Peyer's patch (tissue), 4 donors: ENCODE results near the gene DNER. TPM values are rescaled to one million over a fixed set of nuclear protein-coding genes. Genes with fewer than 3 reads are reported as not detected.

ENCODE experiments used
- DNase-seq, 3 donors: peaks; one replicate each; pipeline ENCODE4 v3.0.0-alpha.2; 2017 to 2019
- H3K27ac ChIP-seq, 4 donors: fragments of 200-600 bp; sonication (generic); one replicate each; pipeline ENCODE4 v1.5.1; 2016 to 2019
- H3K27me3 ChIP-seq, 2 donors: fragments of 200-600 bp; sonication (generic); one replicate each; pipeline ENCODE4 v1.5.1; 2019
- H3K36me3 ChIP-seq, 3 donors: fragments of 200-600 bp; sonication (generic); one replicate each; pipeline ENCODE4 v1.5.1; 2016 to 2019
- H3K4me1 ChIP-seq, 4 donors: fragments of 200-600 bp; sonication (generic); one replicate each; pipeline ENCODE4 v1.5.1; 2016 to 2019
- H3K4me3 ChIP-seq, 4 donors: fragments of 200-600 bp; sonication (generic); 1 replicate in 3 of 4; 2 replicates in 1 of 4; pipeline ENCODE4 v1.5.1; 2016 to 2019; ENCODE audit warnings: mild to moderate bottlenecking in 1 of 4
- H3K9me3 ChIP-seq, 4 donors: fragments of 200-600 bp; sonication (generic); one replicate each; pipeline ENCODE4 v1.5.1; 2016 to 2019; ENCODE audit warnings: mild to moderate bottlenecking in 1 of 4
- POLR2A ChIP-seq, 2 donors: fragments of 450-650 bp; IDR thresholded peaks; one replicate each; pipeline ENCODE4 v1.5.1; 2017; ENCODE audit warnings: antibody characterized with exemption in 2 of 2, mild to moderate bottlenecking in 2 of 2, moderate library complexity in 2 of 2
- total RNA-seq, 4 donors: library from RNA; depleted of rRNA; stranded (reverse); fragments of >200 nt; gene quantifications; one replicate each; pipeline ENCODE4 v1.1.0, GENCODE V29; 2016
- TF ChIP-seq, protein P1 (sequence below), 6 experiments: fragments of 450-650 bp in 4 of 6; fragments of 200-600 bp in 2 of 6; sonication (generic) in 1 of 6; IDR thresholded peaks; one replicate each; pipeline ENCODE4 v1.5.1; 2017 to 2019; ENCODE audit warnings: antibody characterized with exemption in 6 of 6, mild to moderate bottlenecking in 3 of 6, moderate library complexity in 1 of 6

DNER gene
- total RNA-seq, 4 donors from 2014 or later, result 0.35 to 2.5 (median 1.3) TPM; not detected in 1

DNA sequence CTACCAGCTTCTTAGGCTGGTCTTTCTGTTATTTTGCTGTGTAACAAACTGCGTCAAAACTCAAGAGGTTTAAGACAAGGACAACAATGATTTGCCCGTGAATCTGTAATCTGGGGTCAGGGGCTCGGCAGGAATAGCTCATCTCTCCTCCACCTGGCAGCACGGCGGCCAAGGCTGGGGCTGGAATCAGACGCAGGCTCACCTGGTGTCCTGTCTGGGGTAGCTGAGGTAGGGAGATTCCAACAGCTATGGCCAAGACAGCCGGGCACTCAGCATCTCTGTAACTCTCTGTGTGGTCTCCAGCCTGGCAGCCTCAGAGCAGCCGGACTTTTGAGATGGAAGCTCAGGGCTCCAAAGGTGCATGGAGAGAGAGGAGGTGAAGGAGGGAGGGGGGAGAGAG is 42.3 kb downstream of the DNER start:
- Histone ChIP-seq H3K27me3 (no peaks in the 10 kb centered on the region), H3K4me1 (no peaks in the 10 kb centered on the region), H3K27ac (no peak overlapping the region), H3K36me3 (no peaks in the 10 kb centered on the region), H3K9me3 (no peaks in the 10 kb centered on the region), H3K4me3 (no peak overlapping the region)
- TF ChIP-seq POLR2A (IDR thresholded peaks at IDR 0.05), result no peak
- TF ChIP-seq, protein P1, sequence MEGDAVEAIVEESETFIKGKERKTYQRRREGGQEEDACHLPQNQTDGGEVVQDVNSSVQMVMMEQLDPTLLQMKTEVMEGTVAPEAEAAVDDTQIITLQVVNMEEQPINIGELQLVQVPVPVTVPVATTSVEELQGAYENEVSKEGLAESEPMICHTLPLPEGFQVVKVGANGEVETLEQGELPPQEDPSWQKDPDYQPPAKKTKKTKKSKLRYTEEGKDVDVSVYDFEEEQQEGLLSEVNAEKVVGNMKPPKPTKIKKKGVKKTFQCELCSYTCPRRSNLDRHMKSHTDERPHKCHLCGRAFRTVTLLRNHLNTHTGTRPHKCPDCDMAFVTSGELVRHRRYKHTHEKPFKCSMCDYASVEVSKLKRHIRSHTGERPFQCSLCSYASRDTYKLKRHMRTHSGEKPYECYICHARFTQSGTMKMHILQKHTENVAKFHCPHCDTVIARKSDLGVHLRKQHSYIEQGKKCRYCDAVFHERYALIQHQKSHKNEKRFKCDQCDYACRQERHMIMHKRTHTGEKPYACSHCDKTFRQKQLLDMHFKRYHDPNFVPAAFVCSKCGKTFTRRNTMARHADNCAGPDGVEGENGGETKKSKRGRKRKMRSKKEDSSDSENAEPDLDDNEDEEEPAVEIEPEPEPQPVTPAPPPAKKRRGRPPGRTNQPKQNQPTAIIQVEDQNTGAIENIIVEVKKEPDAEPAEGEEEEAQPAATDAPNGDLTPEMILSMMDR (IDR thresholded peaks at IDR 0.05), result no peak
- DNase-seq, result no peak

DNA sequence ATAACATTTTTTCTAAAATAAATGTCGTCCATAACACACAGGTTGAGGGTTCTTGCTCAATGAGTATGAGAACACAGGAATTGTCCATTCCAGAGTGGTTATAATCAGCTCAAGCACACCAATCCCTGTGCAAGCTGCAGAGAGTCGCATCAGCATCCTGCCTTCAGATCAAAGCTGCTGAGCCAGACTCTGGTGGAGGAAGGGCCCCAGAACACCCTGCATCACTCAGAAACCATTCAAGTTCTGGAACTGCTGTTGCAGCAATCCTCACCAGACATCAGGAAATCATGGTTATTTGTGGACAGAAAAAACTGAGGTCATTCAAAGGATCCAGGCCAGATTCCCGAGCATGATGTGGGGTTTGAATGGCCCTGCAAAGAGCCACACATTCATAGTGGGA is 44.5 kb downstream of the DNER start:
- H3K9me3 ChIP-seq, result no peaks in the 10 kb centered on the region
- TF ChIP-seq POLR2A (IDR thresholded peaks at IDR 0.05), result no peak
- TF ChIP-seq, protein P1 (IDR thresholded peaks at IDR 0.05), result no peak
- no peak overlapping the region for H3K4me3 ChIP-seq
- no peaks in the 10 kb centered on the region for H3K36me3 ChIP-seq
- no peaks in the 10 kb centered on the region for H3K4me1 ChIP-seq
- H3K27me3 ChIP-seq, result no peaks in the 10 kb centered on the region
- no peak for DNase-seq
- H3K27ac ChIP-seq, result no peak overlapping the region

DNA sequence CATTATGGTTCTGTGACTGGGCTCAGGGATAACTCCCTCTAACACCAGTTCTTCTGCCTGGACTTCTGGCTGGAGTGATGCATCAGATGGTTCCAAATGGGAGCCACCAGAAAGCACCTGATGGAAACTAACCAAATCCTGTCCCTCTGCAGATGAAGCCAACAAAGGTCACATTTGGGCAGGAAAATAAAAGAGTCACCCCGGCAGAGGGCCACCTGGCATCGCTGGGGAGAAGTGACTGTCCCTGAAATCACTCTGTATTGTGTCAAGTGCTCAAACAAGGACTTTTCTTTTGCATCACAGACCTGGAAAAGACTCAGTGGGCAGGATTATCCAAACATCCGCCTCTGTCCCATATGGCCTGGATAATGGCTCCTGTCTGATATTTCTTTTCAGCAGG is 47.5 kb downstream of the DNER start:
- TF ChIP-seq, protein P1 (IDR thresholded peaks at IDR 0.05), result no peak
- TF ChIP-seq POLR2A (IDR thresholded peaks at IDR 0.05), result no peak
- H3K36me3 ChIP-seq, result no peaks in the 10 kb centered on the region
- no peak for DNase-seq
- no peak overlapping the region for H3K27ac ChIP-seq
- no peak overlapping the region for H3K4me3 ChIP-seq
- H3K27me3 ChIP-seq, result no peaks in the 10 kb centered on the region
- no peaks in the 10 kb centered on the region for H3K9me3 ChIP-seq
- H3K4me1 ChIP-seq, result no peaks in the 10 kb centered on the region

DNA sequence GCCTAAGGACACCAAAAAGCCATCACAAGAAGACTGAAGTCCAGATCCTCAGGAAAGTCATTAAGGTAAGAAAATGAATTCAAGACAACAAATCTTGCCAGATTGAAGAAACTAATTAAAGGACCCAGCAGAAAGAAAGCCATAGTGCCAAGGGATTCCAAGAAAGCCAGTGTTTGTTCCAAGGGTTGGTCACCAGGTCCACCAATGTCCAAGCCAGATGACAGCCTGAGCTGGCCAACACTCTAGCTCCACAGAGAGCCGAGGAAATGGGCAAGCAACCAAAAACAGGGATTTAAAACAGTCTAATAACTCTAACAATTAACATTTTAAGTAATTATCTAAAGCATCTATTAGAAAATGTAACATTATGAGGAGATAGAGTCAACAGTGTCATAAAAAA is 49.2 kb downstream of the DNER start:
- Histone ChIP-seq H3K36me3 (no peaks in the 10 kb centered on the region), H3K27ac (no peak overlapping the region), H3K9me3 (no peaks in the 10 kb centered on the region), H3K4me3 (no peak overlapping the region), H3K27me3 (no peaks in the 10 kb centered on the region), H3K4me1 (no peaks in the 10 kb centered on the region)
- no peak for TF ChIP-seq POLR2A (IDR thresholded peaks at IDR 0.05)
- TF ChIP-seq, protein P1 (IDR thresholded peaks at IDR 0.05), result no peak
- DNase-seq, result no peak

DNA sequence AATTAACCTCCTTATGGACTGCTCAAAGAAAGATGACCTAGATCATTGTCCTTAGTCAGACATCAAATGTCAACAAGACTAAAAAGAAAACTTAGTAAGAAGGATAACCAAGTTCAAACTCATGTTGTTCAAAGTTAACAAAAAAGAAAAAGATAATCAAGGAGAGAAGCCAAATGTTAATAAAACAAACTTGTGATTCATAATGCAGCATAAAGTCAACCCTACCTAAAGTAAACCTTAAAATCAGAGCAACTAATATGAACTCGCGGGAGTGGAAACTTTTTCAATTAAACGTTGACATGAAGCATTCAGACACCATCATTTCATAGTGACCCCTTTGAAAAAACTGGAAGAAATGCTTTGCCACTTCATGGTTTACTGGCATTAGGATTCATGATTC is 52.9 kb downstream of the DNER start:
- no peaks in the 10 kb centered on the region for H3K36me3 ChIP-seq

More for the DNA sequence above, 52.9 kb downstream of the DNER start:
- TF ChIP-seq, protein P1 (IDR thresholded peaks at IDR 0.05), result no peak
- TF ChIP-seq POLR2A (IDR thresholded peaks at IDR 0.05), result no peak
- H3K9me3 ChIP-seq, result no peaks in the 10 kb centered on the region
- H3K4me1 ChIP-seq, result no peaks in the 10 kb centered on the region
- H3K27ac ChIP-seq, result no peak overlapping the region
- no peaks in the 10 kb centered on the region for H3K27me3 ChIP-seq
- H3K4me3 ChIP-seq, result no peak overlapping the region
- no peak for DNase-seq
